NB4 (cell line): ENCODE results near the gene CCL23.

Experiments
- DNase-seq: peaks from one replicate; pipeline ENCODE4 v3.0.0; 2010; ENCODE audit warnings: low read depth
- H3K4me3 ChIP-seq: one replicate; pipeline ENCODE4 v1.5.1; 2011; ENCODE audit warnings: mild to moderate bottlenecking, low read depth, low read length, moderate library complexity
- MYC ChIP-seq: IDR thresholded peaks from 2 replicates; pipeline ENCODE4 v1.6.1; 2011; ENCODE audit warnings: low read depth, low read length
- POLR2A ChIP-seq: IDR thresholded peaks from 2 replicates; pipeline ENCODE4 v1.6.1; 2011; ENCODE audit warnings: mild to moderate bottlenecking; ENCODE audit not compliant: insufficient read length; ENCODE audit errors: extremely low read depth
- TF ChIP-seq, protein P1 (sequence below): IDR thresholded peaks from 2 replicates; pipeline ENCODE4 v1.6.1; 2011; ENCODE audit warnings: low read depth, low read length
- TF ChIP-seq, protein P2 (sequence below): IDR thresholded peaks from one replicate; pipeline ENCODE4 v1.5.1; 2012; ENCODE audit warnings: low read depth, low read length

The CCL23 gene

DNA sequence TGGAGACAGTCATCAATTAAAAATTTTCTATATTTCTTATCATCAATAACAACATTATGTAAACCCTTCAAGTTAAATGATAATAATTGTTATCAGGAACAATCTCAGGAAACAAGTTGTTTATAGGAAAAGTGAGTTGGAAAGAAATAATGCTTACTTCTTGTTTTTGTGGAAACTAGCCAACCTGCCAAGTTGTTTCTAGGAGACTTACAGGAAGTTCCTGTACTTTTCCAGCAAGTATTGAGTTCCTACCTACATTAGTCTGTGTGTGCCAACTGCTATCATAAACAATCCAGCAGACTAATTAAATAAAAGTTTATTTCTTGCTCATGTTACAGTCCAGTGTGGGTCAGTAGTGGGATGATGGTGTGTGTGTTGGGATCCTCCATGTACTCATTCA is 29.6 kb downstream of the CCL23 start:
- TF ChIP-seq MYC, result no peak
- TF ChIP-seq, protein P1, sequence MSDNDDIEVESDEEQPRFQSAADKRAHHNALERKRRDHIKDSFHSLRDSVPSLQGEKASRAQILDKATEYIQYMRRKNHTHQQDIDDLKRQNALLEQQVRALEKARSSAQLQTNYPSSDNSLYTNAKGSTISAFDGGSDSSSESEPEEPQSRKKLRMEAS, result no peak
- TF ChIP-seq, protein P2, sequence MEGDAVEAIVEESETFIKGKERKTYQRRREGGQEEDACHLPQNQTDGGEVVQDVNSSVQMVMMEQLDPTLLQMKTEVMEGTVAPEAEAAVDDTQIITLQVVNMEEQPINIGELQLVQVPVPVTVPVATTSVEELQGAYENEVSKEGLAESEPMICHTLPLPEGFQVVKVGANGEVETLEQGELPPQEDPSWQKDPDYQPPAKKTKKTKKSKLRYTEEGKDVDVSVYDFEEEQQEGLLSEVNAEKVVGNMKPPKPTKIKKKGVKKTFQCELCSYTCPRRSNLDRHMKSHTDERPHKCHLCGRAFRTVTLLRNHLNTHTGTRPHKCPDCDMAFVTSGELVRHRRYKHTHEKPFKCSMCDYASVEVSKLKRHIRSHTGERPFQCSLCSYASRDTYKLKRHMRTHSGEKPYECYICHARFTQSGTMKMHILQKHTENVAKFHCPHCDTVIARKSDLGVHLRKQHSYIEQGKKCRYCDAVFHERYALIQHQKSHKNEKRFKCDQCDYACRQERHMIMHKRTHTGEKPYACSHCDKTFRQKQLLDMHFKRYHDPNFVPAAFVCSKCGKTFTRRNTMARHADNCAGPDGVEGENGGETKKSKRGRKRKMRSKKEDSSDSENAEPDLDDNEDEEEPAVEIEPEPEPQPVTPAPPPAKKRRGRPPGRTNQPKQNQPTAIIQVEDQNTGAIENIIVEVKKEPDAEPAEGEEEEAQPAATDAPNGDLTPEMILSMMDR, result no peak
- no peak for TF ChIP-seq POLR2A
- H3K4me3 ChIP-seq, result no peak overlapping the region
- no peak for DNase-seq

DNA sequence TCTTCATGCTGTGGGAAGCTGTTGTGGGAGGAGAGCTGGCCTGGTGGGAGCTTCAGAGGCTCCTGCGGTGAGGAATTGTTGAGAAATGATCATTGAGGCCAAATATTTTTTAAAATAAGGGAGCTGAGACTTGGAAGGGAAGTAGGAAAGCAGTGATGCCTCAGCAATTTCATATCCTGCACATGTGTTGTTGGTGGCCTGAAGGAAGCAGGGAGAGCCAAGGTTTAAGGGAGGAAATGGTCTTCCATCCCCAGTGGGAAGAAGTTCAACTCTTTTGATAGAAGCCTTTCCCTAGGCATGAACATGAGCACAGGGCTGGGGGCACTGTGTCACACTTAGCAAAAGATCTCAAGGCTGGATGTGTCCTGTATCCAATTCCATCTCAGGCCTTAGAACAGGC is 31.1 kb downstream of the CCL23 start, which contains the start of gene CCL14:
TSS of gene CCL14 (minus strand) at position 87 of the 400 bp plus-strand sequence. CDS start at position 7, 80 bp downstream.
- TF ChIP-seq, protein P2, result no peak
- TF ChIP-seq MYC (no peak), POLR2A (no peak)
- TF ChIP-seq, protein P1, result no peak
- H3K4me3 ChIP-seq, result no peak within 1 kb of the TSS
- no peak for DNase-seq

DNA sequence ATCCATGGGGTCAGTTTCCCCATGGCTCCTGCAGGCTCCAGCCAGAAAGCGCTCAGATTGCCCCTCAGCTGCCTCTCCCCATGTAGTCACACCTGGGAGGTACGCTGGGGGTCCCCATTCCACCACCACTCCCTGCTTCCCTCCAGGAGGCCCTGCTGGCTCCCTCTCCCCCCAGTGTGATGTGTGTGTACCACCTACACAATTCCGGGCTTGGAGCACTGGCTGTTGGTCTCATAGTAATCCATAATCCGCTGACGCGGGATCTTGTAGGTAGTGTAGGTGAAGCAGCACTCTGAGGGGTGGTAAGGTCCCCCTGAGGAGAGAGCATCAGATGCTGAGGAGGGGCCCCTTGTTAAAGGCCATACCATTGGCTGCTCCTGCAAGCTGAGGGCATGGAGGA is 33.6 kb downstream of the CCL23 start:
- no peak for DNase-seq
- H3K4me3 ChIP-seq, result no peak overlapping the region
- TF ChIP-seq, protein P2, result no peak
- TF ChIP-seq POLR2A, result no peak
- no peak for TF ChIP-seq MYC
- TF ChIP-seq, protein P1, result no peak

DNA sequence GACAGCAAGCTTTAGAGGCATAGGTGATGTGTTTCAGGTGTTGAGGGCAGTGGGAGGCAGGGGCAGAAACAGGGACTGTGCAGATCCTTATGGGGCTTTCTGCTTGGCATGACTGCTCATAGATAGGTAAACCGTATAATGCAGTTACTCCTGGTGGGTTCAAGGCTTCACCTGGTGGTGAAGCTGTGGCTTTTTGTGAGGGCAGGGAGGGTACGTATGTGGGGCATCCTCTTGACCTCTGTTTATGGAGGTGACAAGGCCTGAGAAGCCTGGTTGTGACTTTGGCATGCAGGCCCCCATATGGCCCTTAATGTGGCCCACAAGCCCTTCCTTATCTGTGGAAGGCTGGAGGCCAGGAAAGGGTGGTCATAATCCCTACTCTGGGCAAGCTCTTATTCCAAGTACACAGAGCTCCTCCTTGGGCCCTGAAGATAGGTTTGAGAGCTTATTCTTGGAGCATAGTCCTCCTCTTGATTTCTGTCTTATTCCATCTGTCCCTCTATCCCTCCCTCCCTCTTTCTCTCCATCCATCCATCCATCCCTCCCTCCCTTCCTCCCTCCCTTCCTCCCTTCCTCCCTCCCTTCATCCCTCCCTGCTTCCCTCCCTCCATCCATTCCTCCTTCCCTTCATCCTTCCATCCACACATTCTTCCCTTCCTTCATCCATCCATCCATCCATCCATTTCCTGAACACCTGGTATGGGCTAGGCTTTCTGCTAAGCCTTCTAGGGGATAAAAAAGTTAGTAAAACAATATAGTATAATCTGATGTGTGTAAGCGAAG is 35.2 kb downstream of the CCL23 start:
- no peak overlapping the region for H3K4me3 ChIP-seq
- TF ChIP-seq, protein P2, result no peak
- TF ChIP-seq POLR2A (no peak), MYC (no peak)
- TF ChIP-seq, protein P1, result no peak
- no peak for DNase-seq

DNA sequence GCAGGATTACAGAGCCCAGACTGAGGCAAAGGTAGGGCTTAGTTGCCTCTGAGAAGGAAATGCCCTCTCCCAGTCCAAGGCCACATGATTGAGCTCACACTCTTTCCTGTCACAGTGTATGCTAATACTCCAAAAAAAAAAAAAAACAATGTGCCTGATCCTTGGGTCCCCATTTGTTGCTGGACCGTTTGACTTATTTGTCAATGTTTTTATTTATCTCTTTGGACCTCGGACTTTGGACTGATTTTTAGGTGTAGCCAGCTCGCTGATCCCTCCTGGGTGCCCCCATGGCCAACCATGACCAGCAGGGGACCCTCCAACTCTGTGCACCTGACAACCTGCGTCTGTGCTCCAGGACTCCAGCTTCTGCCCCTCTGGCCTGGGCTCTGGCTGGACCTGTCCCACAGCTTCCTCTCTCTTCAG is 35.9 kb downstream of the CCL23 start:
- DNase-seq, result peak; percentile 30
- TF ChIP-seq MYC, result no peak
- TF ChIP-seq, protein P2, result peak; percentile 34

DNA sequence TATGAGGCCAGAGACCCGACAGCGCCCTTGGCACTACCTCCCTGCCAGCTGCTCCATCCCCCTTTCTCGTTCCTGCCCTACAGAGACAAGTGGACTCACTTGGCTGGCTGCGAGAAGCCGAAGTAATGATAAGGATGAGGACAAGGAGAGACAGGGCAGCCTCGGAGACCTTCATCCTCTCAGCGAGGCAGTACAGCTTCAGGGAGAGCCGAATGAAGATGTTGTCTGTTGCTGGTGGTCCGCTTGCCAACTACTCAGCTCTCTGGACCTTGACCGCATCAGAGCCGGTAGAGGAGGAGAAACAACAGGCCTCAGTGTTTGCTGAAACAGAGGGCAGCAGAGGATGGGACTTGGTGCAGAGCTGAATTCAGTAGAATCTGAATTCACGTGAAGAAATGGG is 36.5 kb downstream of the CCL23 start, which contains the start of gene CCL16:
TSS of gene CCL16 (minus strand) at position 252 of the 400 bp plus-strand sequence. CDS start at position 175, 77 bp downstream.
- no peak within 1 kb of the TSS for H3K4me3 ChIP-seq
- TF ChIP-seq MYC, result no peak
- TF ChIP-seq, protein P2, result no peak
- TF ChIP-seq, protein P1, result no peak
- TF ChIP-seq POLR2A, result no peak
- no peak for DNase-seq

More for the DNA sequence above, 35.9 kb downstream of the CCL23 start:
- H3K4me3 ChIP-seq, result no peak overlapping the region
